HG03439 (cell line): ENCODE data around the gene TSPAN33.

ENCODE experiments used
- ATAC-seq: cut with Tn5 transposase; IDR thresholded peaks from one replicate; pipeline ENCODE4 v1.9.1; 2021; ENCODE audit warnings: mild to moderate bottlenecking, moderate library complexity; ENCODE audit not compliant: unreplicated experiment

TSPAN33 gene

DNA sequence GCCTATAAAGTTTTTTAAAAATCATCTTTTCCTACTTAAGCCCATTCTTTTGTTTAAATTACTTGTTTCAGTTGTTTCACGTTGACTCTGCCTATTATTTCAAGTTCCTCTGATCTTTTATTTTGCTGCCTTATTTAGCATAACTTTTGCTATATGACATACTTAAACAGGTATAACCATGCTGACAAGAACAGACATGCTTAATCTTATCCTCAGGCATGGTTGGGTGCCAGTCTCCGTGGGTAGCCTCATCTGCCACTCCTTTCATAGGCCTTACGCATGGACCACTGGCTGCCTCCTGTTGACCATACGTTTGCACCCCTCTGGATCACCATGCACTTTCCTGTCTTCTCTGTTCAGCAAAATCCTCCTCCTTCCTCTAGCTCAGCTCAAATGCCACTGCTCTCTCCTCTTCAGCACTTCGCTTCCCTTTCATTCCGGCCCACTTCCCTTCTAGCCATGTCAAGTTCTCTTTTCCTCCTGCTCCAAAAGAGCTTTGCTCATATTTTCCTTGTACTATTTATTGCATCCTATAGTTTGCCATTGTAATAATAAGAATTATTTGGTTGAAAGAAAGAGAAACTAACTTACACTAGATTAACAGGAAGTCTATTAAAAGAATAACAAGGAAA, 10.0 kb upstream of the TSPAN33 start:
- no peak for ATAC-seq

DNA sequence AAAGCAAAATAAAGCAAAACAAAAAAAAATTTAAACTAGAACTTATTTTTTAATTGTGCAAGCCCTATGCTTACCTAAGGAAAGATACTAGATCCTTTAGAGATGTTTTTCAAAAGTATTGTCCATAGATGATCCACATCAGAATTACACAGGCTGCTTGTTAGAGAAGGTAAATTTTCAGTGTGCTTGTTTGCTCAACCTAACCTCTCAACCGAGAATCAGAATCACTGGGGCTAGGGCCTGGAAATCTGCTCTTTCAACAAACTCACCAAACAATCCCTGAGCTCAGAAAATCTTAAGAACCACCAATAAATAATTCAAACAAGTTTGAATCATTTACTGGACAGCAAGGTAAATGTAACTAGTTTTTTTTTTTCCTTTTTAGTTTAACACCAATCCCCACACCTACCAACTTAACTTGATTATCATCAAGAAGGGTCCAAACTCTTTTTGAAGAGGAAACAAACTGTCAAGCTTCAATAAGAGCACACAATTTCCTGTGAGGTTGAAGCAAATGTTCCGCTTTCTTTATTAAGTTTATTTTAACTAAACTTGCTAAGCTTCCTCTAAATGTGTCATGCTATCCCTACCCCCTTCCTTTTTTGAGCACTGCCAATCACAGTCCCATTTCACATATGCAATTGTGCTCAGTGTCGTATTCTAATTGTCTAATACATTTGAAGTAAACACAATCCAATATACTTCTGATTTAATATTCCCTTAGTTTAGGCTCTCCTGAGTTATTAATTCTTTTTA, 7.4 kb upstream of the TSPAN33 start:
- ATAC-seq: peak; percentile 55

DNA sequence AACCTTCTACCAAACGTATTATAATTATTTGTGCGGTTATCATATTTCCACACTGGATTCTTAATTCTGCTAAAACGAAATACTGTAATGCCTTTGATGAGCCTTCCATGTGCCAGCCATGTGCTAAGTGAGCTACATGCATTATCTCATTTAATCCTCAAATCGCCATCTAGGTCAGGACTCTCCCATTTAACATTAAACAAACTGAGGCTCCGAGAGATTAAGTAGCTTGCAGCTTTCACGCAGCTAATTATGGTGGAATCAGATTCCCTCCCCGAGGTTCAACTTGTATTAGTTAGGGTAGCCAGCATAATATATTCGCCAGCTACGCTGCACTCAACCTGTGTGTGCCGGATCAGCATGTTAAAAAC, 798 bp upstream of the TSPAN33 start:
- ATAC-seq: no peak

DNA sequence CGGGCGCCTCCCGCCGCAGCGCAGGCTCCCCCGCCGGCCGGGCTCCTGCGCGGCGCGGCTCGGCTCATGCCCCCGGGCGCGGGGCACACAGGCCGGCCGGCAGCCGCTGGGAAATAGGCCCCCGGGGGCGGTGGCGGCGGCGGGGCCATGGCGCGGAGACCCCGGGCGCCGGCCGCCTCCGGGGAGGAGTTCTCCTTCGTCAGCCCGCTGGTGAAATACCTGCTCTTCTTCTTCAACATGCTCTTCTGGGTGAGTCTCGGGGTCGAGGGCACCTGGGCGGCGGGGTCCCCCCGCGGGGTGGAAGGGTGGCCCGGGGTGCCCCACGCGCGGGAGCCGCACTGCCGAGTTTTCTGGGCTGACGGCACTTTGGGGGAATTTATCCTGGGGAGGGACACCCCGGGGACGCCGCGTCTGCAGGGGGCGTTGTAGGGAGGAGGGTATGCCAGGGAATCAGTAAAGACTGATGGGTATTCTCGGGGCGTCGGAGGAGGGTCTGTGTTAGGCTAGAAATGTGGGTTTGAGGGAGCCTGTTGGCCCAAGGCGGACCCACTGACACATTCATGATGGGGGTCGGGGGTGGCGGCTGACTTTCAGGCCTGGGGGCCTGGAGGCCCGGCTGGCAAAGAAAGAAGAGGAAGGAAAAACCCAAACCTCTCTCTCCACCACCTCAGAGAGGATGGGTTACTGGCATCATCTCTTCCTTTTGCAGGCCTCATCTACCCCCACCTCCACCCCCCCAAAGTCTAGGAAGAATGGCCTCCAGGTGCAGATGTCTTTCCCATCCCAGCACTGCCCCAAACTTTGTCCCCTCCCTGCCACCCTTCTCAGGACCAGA, 544 bp downstream of the TSPAN33 start:
- no peak for ATAC-seq

DNA sequence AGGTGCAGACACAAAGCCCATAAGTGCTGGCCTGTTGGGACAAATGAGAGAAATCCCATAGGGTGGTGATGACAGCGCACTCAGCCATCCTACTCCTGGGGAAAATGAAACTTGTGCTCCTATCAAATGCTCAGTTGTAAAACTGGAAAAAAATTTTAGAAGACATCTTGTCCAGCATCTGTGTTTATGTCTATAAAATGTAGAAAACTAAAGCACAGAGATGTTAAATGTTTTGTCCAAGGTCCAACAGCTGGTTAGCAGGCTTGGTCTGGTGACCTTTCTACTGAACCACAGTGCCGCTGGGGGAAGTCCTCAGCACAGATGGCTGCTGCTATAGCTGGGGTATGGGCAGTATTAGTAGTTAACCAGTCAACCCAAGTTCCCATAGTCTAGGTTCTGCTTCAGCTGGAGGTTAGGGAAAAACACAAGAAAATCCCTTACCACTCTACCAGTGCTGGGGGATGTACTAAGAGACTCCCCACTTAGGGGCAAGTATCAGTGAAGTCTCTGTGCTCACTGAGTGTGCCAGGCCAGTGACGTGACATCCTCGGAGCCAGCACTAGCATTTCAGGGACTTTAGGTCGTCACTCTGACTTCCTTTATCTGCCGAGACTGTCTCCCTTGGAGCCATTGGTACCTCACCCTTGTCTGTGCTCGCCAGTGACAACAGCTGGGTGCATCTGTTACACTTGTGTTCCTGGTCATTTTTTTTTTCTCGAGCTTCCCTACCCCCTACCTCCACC, 1.9 kb downstream of the TSPAN33 start:
- peak; percentile 42 for ATAC-seq

DNA sequence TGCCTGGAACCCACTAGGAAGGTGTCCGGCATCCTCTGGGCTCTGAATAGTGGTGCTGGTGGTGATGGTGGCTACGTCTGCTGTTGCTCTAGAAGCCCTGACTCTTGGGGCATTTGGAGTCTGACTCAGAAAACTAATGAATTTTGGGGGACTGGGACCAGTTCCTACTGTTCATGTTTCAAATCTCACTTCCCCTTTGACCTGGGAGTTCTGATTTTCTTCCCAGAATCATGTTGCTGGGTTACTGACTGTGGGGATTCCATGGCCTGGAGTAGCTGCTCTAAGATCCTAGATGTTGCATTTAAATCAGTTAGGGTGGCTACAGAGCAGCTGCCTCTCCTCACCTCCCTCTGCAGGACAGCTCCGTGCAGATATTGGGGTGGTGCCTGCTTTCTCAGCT, 3.2 kb downstream of the TSPAN33 start:
- no peak for ATAC-seq

DNA sequence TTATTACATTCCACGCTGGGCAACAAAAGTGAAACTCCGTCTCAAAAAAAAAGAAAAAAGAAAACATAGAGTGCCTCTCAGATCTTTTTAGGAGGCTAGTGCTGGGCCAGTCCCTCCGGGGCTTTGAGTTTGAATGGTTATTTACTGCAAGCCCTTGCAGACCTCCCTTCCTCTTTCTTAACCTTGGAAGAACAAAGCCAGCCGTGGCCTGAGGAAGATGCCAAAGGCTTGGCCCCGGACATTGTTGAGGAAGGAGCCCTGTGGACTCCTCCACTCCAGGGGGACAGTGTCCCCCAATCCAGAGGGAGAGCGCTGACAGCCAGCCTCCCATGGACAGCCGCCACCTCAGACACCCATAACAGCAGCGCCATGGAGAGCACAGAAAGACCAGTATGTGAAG, 5.0 kb downstream of the TSPAN33 start:
- ATAC-seq: no peak

DNA sequence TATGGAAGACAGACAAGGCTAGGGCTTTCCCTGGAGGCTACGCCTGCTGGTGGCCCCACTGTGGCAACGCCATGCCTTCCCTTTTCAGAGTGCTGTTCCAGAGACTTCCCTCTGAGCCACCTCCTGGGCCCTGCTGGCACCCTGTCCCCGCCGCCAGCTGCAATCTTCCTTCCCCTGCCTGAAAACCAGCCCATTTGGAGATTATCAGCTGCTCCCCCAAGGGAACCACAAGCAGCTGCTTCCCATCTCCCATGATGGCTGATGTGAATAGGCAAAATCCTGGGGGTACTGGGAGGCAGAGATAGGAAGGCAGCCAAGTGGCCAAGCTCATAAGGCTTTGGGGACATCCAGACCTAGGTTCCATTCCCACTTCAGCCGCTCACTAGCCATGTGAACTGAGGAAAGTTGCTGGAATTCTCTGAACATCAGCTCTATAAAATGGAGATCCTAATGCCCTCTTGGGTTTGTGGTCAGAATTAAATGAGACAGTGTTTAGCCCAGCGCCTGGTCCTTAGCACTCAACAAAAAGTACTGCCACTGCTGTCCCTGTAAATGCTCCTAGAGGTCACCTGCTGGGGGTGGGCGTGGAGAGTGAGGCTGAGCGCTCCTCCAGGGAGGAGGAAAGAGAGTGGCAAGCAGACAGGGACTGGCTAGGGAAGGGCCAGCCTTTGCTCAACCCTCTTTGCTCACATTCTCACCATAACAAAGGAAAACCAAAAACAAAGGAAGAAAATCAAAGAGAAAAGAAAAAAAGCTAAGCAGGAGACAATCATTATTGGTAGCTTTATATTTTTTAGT, 5.9 kb downstream of the TSPAN33 start:
- no peak for ATAC-seq

DNA sequence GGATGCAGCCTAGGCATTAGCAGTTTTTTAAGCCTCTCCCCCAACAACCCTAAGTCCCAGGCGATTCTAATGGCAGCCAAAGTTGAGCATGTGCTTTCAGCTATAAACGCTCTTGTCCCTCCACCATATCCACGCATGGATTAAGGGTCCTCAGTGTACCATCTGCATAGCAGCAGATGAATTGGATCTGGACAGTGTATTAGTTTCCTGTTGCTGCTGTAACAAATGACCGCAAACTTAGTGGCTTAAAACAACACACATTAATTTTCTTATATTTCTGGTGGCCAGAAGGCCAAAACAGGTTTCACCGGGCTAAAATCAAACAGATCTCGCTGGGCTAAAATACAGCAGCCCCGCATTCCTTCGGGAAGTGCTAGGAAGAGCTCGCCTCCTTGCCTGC, 13.1 kb downstream of the TSPAN33 start:
- ATAC-seq: no peak

DNA sequence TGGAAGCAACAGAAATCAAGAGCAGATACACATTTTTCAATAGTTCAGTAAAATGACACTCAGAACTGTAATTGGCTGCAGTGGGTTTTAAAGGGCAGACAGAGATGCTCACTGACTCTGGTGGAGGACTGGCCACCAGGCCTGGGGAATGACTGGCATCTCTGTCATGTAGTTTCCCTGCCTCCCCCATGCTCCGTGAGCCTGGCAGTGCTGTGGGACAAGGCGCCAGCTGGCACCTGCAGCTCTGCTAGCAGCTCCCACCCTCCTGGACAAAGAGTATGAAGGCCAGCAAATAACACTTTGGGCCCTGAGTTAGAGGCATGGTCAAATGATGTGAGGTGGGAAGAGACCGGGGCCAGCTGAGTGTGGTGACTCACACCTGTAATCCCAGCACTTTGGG, 15.0 kb downstream of the TSPAN33 start:
- ATAC-seq: no peak

DNA sequence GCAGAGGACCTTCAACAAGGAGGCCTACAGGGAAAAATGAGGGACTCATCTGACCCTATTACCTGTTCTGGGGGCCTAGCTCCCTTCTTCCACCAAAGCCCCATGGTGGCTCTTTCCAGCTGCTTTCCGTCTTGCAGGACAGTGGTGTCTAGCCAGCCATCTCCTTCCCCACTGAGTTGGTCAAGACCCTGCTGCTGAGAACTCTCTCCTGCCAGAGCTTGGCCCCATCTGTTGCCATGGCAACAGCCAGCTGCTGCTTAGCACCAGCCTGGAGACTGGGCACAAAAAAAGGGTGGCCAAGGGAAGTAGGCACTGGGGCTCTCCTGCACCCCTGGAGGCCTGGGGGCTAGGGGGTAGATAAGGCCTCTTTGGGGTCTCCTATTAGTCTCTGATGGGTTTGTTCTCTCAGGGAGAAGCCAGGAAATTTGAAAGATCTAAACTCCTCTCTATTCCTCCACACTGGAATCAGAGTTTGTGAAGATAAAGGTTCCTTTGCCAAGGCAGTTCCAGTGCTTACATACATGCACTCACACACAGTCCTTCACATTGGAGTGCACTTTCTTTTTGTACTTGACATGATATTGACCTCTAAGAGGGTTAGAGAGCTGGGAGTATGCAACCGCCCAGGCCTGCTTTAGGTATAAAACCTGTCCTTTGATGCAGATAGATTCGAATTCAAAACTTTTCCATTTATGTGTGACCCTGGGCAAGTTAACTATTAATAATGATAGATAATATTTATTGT, 15.8 kb downstream of the TSPAN33 start:
- no peak for ATAC-seq

DNA sequence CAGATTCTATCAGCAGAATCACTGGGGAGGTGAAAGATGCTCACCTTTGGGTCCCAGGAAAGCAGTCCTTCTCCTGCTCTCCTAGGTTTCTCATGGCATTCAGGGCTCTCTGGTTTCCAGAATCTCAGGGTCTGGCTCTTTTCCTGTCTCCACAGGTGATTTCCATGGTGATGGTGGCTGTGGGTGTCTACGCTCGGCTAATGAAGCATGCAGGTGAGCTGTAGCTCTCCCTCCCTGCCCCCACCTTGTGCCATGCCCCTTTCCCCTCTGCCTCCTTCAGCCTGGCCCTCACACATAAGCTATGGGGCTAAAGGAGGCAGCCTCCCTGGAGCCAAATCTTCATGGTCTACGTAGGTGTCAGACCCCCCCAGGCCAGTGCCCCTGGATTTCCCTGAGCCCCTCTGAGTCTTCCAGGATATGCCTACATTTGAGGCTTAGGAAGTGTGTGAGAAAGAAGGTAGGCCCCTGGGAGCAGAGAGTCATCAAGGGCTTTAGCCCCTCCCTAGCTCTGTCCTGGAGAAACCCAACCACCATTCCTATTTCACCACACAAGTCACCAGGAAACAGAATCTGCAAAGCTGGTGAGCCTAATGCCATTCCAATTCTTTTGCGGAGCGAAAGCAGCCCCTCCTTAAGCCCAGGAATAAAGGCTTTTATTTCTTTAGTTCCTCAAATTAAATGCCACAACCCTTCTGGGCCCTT, 17.2 kb downstream of the TSPAN33 start:
- no peak for ATAC-seq

DNA sequence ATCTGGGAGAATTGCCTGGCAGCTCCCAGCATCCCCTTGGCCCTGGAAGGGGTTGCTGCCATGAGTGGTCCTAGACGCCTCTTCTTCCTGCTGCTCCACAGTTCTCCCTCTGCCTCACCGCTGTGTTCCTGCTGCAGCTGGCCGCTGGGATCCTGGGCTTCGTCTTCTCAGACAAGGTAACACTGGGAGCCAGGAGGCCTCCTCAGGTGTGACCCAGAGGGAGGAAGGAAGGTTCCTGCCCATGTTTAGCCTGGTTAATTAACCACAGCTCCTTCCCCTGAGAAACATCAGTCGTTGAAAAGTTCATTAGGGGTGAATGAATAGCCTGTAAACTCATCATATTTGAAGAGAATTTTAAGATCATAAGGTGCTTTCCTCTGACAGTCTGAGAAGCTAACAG, 18.2 kb downstream of the TSPAN33 start:
- ATAC-seq: no peak

DNA sequence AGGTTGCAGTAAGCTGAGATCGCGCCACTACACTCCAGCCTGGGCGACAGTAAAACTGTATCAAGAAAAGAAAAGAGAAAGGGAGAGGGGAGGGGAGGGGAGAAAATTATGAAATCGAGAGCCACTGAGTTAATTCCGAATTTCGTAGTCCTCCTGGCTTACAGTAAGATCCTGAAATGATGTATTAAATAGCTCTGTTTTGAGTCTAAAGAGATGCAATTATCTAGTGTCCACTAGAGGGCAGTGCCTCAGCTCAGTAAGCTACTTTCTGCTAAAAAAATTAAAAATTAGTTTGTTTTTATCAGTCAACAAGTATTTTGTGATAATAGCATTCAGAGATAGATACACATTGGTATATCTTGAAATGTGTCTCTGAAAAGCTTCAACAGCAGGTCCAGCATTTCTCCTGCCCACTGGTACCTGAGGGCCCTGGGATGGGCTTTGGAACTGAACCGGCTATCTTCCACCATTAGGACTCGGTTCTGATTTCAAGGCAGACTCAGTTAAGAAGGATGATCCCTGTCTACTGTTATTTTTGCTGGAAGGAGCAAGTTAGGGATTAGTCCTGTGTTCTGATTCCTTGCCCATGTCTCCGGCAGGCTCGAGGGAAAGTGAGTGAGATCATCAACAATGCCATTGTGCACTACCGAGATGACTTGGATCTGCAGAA, 19.5 kb downstream of the TSPAN33 start:
- no peak for ATAC-seq

DNA sequence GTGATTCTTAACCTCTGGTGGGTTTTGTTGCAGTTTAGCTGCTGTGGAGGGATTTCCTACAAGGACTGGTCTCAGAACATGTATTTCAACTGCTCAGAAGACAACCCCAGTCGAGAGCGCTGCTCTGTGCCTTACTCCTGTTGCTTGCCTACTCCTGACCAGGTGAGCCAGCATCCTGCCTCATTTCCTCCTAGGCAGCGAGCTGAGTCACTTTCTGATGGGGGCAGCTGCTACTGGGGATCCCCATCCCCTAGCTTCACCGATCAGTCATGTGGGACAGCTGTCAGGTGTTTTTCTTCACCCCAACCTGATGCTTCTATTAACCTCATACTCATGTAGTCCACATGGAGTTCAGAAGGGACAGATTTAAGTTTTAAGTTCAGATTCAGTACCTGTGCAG, 22.2 kb downstream of the TSPAN33 start:
- no peak for ATAC-seq

DNA sequence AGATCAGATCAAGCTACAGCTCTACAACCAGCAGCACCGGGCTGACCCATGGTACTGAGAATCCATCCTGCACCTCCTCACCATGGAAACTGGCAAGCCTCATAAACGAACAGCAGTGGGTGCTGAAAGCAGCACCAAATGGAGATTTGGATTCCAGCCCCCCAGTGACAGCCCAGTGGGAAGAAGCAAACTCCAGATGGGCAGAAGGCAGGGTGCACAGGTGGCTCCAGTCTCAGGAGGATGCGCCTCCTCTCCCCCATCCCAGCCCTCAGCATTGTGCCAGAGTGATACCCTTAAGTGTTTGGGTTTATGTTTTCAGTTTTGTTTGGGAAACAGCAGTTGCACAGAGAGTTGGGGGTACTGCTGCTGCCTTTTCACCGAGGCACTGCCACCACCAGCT, 23.3 kb downstream of the TSPAN33 start:
- ATAC-seq: no peak

DNA sequence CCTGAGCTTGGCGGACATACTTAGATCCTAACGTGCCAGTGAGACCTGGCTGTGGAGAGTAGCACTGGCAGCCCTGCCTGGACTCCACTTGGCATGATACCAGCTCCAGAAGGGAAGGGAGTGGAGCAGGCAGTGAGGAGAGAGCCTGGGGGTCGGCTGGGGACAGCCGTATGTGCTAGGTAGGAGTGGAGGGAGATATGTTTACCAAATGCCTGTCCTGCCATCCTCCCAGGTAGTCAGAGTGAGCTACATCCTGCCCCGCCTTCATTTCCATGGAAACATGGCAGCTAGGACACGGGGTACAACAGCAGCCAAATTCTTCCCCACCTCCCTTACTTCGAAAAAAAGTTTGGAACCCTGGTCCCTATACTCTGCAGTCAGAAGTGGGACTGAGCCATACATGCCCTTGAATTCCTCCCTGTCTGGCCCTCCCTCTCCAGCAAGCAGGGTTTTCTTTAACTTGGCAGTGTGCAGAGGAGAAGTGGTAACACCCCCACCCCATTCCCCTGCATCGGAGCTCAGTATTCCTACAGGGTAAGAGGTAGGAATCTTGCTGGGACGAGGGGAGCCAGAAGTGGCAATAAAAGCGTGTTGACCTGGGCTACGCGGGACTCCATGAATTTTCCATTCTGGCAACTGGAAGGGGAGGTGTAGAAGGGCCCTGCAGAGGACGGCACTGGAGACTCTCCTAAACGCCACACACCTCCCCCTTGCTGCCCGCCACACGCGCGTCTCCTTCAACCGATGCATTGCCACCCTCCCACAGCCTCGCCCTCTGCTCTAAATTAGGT, 23.9 kb downstream of the TSPAN33 start:
- no peak for ATAC-seq

DNA sequence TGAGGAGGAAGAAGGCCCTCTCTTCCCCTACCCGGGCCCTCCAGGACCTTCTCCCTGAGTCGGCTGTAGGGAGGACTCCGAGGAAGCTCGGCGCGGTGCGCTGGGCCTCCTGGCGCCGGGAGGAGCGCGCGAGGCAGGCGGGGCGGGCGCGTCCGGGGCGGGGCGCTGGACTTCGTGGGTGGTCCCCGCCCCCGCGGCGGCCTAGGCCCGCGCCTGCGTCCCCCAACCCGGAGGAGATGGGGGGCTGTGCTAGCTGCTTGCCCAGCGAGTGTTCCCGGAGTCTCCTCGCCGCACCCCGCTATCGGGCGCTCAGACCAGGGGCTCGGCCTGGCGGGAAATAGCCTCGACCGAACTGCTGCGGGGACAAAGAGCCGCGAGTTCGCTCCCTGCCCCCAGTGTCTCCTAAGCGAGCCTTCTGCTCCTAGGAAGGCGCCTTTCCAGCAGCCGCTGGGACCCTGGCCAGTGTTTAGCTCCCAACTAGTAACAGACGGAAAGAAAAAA, 24.7 kb downstream of the TSPAN33 start:
- no peak for ATAC-seq
